ENCODE data around the gene TRPV4. TPM values are rescaled to one million over a fixed set of nuclear protein-coding genes. Genes with fewer than 3 reads are reported as not detected.

The TRPV4 gene
- total and polyA plus RNA-seq, 2 experiments from 2014 or later: 0.66 to 1.1 TPM

GRCh38 chr12:109775172-109775881 is 57.9 kb downstream of the TRPV4 start:
- H3K27ac ChIP-seq (ENCODE audit: low read depth): no peak overlapping the region
- peak; percentile 89 for ATAC-seq
- no peak overlapping the region for H2AFZ ChIP-seq
- no peaks in the 10 kb centered on the region for H3K36me3 Mint-ChIP-seq (ENCODE audit: low read depth)
- H3K4me1 Mint-ChIP-seq: peaks cover 19% of the 10 kb centered on the region
- peak; percentile 87 for DNase-seq (ENCODE audit: low spot score)
- no peak overlapping the region for H3K27ac Mint-ChIP-seq
- no peaks in the 10 kb centered on the region for H3K27me3 ChIP-seq (ENCODE audit: insufficient read depth)
- no peaks in the 10 kb centered on the region for H4K20me1 ChIP-seq (replicated peaks; ENCODE audit: insufficient read depth)
- H3K79me2 ChIP-seq (replicated peaks; ENCODE audit: insufficient read depth): no peaks in the 10 kb centered on the region
- H3K36me3 ChIP-seq (ENCODE audit: insufficient read depth): no peaks in the 10 kb centered on the region
- no peak overlapping the region for H3K4me2 ChIP-seq
- peaks cover 6% of the 10 kb centered on the region for H3K9me3 Mint-ChIP-seq
- no peaks in the 10 kb centered on the region for H3F3A ChIP-seq (replicated peaks; ENCODE audit: low read depth)
- no peak overlapping the region for H3K4me3 ChIP-seq
- peaks cover 9% of the 10 kb centered on the region for H3K27me3 Mint-ChIP-seq (ENCODE audit: insufficient read depth, low read depth, poor library complexity)
- H3K4me3 Mint-ChIP-seq: no peak overlapping the region
- H3K9me2 ChIP-seq (ENCODE audit: insufficient read depth): no peaks in the 10 kb centered on the region
- TF ChIP-seq ETS1 (IDR thresholded peaks at IDR 0.05): no peak
- peak; percentile 94 for TF ChIP-seq CTCF (conservative IDR thresholded peaks at IDR 0.05; ENCODE audit: low read depth in 2 of 2)
- H3K4me1 ChIP-seq (ENCODE audit: insufficient read depth): no peaks in the 10 kb centered on the region

GRCh38 chr12:109773384-109774011 is 59.7 kb downstream of the TRPV4 start:
- Mint-ChIP-seq H3K4me3 (no peak overlapping the region), H3K27me3 (ENCODE audit: insufficient read depth, low read depth, poor library complexity) (peaks cover 9% of the 10 kb centered on the region), H3K4me1 (peaks cover 19% of the 10 kb centered on the region), H3K36me3 (ENCODE audit: low read depth) (no peaks in the 10 kb centered on the region), H3K9me3 (no peaks in the 10 kb centered on the region; the same call in 2 of the 3 replicates), H3K27ac (no peak overlapping the region)
- Histone ChIP-seq H3K9me2 (ENCODE audit: insufficient read depth) (no peaks in the 10 kb centered on the region), H3K4me1 (ENCODE audit: insufficient read depth) (no peaks in the 10 kb centered on the region), H3K36me3 (ENCODE audit: insufficient read depth) (no peaks in the 10 kb centered on the region), H3K27ac (ENCODE audit: low read depth) (no peak overlapping the region), H3K4me2 (no peak overlapping the region), H2AFZ (no peak overlapping the region; the same call in 1 of the 2 replicates), H4K20me1 (replicated peaks; ENCODE audit: insufficient read depth) (no peaks in the 10 kb centered on the region), H3K27me3 (ENCODE audit: insufficient read depth) (no peaks in the 10 kb centered on the region), H3F3A (replicated peaks; ENCODE audit: low read depth) (no peaks in the 10 kb centered on the region), H3K4me3 (no peak overlapping the region), H3K79me2 (replicated peaks; ENCODE audit: insufficient read depth) (no peaks in the 10 kb centered on the region)
- DNase-seq (ENCODE audit: low spot score): no peak
- no peak for ATAC-seq
- TF ChIP-seq CTCF (conservative IDR thresholded peaks at IDR 0.05; ENCODE audit: low read depth in 2 of 2): no peak
- TF ChIP-seq JUNB (IDR thresholded peaks at IDR 0.05; ENCODE audit: unreplicated experiment): no peak
- no peak for TF ChIP-seq REST (IDR thresholded peaks at IDR 0.05; ENCODE audit: unreplicated experiment)
- no peak for TF ChIP-seq ETS1 (IDR thresholded peaks at IDR 0.05)
- no peak for TF ChIP-seq POLR2AphosphoS5 (IDR thresholded peaks at IDR 0.05; ENCODE audit: low read depth)
- TF ChIP-seq ZNF331 (CRISPR knock-in tag; IDR thresholded peaks at IDR 0.05; ENCODE audit: low read depth): no peak
- no peak for TF ChIP-seq CREB1 (CRISPR knock-in tag; IDR thresholded peaks at IDR 0.05; ENCODE audit: low read depth)
- TF ChIP-seq NANOG (IDR thresholded peaks at IDR 0.05; ENCODE audit: borderline replicate concordance): no peak

All from GM23338 (cell line).